Activated CD4-positive, alpha-beta T cell treated with anti-CD3 and anti-CD28 coated beads, Interleukin-2, amount 10 ng/mL, durations not matched to agents 7 days and 5 days (primary cell): ENCODE data around the gene CREBBP. TPM values are rescaled to one million over a fixed set of nuclear protein-coding genes. Genes with fewer than 3 reads are reported as not detected.

Source experiments
- CTCF ChIA-PET: fragments of 350-600 bp; sonication (Branson Sonifier 250); formaldehyde crosslinking; loops from one replicate; lab custom pipeline; 2021; ENCODE audit warnings: antibody characterized with exemption; lab: Charles Lee
- POLR2A ChIA-PET: fragments of 350-600 bp; sonication (Branson Sonifier 250); formaldehyde crosslinking; loops from one replicate; lab custom pipeline; 2021; ENCODE audit warnings: antibody characterized with exemption; lab: Charles Lee
- DNase-seq: peaks from one replicate; pipeline ENCODE4 v3.0.0-alpha.2; 2020
- H3K27ac Mint-ChIP-seq: one replicate; pipeline ENCODE4 v1.8.0; 2021; ENCODE audit warnings: mild to moderate bottlenecking, moderate library complexity, mixed read lengths
- H3K27me3 Mint-ChIP-seq: one replicate; pipeline ENCODE4 v1.8.0; 2021; ENCODE audit warnings: mixed read lengths
- H3K36me3 Mint-ChIP-seq: one replicate; pipeline ENCODE4 v1.8.0; 2021; ENCODE audit warnings: low read depth, mixed read lengths
- H3K4me1 Mint-ChIP-seq: one replicate; pipeline ENCODE4 v1.8.0; 2021; ENCODE audit warnings: mixed read lengths
- H3K4me3 Mint-ChIP-seq: one replicate; pipeline ENCODE4 v1.8.0; 2021; ENCODE audit warnings: mild to moderate bottlenecking, moderate library complexity, mixed read lengths
- H3K9me3 Mint-ChIP-seq: one replicate; pipeline ENCODE4 v1.8.0; 2021; ENCODE audit warnings: mixed read lengths
- total RNA-seq, 2 experiments: library from RNA; stranded (reverse); gene quantifications; one replicate each; pipeline ENCODE4 v1.2.3, GENCODE V29; 2021

Gene CREBBP
- total RNA-seq, 2 experiments from 2014 or later, result 69.0 to 69.2 TPM

- peak; percentile 59 for DNase-seq
- ChIA-PET CTCF (interaction anchor here (0.7 to 1.0 kb wide), 4 partner anchors 15 to 689 kb away, joined by 4 to 6 read pairs (median 4); no protein-coding TSS in a partner anchor), POLR2A (no interaction called here)
- peaks cover 59% of the 10 kb centered on the region for H3K4me1 Mint-ChIP-seq
- H3K27ac Mint-ChIP-seq, result peak overlapping the region; percentile 74
- no peaks in the 10 kb centered on the region for H3K27me3 Mint-ChIP-seq
- H3K36me3 Mint-ChIP-seq, result peaks cover 68% of the 10 kb centered on the region
- peak overlapping the region; percentile 52 for H3K4me3 Mint-ChIP-seq
- H3K9me3 Mint-ChIP-seq, result no peaks in the 10 kb centered on the region
Observed at GRCh38 chr16:3789375-3790099, 91.0 kb downstream of the CREBBP start.

DNA sequence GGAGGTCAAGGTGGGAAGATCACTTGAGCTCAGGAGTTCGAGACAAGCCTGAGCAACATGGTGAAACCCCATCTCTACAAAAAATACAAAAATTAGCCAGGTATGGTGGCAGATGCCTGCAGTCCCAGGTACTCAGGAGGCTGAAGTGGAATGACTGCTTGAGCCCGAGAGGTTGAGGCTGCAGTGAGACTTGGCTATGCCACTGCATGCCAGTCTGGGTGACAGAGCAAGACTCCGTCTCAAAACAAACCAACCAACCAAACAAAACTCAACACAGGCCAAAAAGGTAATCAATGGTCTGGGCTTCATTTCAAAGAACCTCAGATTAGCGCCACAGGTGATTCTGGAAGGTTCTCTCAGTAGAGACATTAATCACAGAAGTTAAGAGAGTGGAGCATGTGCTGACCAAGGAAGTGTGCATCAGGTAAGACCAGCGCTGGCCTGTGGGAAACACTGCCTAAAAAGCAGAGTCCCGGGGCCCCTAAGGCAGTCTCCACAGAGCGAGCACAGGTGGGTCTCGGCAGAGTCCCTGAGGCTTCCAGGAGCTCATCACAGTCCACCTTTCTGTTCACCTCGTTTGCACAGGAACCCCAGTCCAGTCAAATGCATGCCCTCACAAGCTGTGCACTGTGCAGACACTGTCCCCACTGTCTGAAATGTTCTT is 91.7 kb downstream of the CREBBP start:
- peak overlapping the region; percentile 74 for H3K27ac Mint-ChIP-seq
- peak overlapping the region; percentile 52 for H3K4me3 Mint-ChIP-seq
- ChIA-PET POLR2A (interaction anchor here (0.6 kb wide), 1 partner anchor 153 kb away, joined by 4 read pairs; no protein-coding TSS in a partner anchor), CTCF (interaction anchor here (1.0 kb wide), 1 partner anchor 14 kb away, joined by 4 read pairs; no protein-coding TSS in a partner anchor)
- no peaks in the 10 kb centered on the region for H3K9me3 Mint-ChIP-seq
- peaks cover 56% of the 10 kb centered on the region for H3K4me1 Mint-ChIP-seq
- DNase-seq, result no peak
- H3K27me3 Mint-ChIP-seq, result no peaks in the 10 kb centered on the region
- peaks cover 72% of the 10 kb centered on the region for H3K36me3 Mint-ChIP-seq

DNA sequence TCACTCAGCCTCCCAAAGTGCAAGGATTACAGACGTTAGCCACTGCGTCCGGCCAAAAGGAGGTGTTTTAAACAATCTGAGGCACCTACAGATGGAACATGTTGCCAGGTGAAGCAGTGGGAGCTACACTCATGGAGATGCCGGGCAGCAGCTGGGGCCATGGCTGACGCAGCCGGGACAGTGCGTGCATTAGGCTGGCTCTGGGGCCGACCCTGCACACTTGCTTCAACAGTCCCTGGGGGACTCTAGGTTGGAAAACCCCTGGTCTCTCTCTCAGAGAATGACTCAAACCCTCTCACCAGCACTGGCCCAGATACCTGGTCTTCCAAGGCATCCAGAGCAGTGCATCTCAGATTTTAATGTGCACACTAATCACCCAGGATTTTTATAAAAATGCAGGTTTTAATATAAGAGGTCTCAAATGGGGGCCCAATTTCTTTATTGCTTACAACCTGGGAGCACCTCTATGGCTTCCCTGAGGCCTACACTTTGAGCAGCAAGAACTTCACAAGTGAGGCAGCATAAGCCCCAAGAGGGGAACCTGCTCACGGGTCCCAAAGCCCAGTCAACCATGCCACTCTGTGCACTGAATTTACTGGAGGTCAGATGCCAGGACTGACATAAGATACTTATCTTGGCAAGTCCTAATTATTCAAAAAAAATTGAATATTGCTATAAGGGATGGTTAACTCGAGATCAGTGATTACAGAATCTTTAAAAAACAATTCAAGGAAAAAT is 92.4 kb downstream of the CREBBP start:
- Mint-ChIP-seq H3K4me1 (peaks cover 48% of the 10 kb centered on the region), H3K27me3 (no peaks in the 10 kb centered on the region), H3K9me3 (no peaks in the 10 kb centered on the region), H3K4me3 (no peak overlapping the region), H3K36me3 (peaks cover 66% of the 10 kb centered on the region), H3K27ac (no peak overlapping the region)
- CTCF ChIA-PET, result no interaction called here
- POLR2A ChIA-PET, result no interaction called here
- DNase-seq, result no peak

DNA sequence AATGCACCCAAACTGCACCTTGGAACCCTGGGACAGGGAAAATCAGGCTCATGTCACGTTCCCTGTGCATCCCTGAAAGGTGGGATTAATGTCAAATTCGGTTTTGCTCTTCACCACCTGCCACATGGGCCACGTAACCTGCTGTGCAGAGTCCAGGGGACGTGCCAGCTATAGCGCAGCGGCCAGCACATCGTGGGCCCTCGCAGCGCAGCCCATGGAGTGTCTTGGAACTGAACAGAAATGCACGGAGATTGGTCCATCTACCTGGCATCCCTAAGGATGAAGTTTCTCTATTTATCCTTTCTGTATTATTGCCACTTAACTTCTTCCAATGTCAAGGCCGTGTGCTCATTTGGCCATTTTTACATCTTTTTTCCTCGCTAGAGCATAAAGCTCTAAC is 95.1 kb downstream of the CREBBP start:
- CTCF ChIA-PET, result no interaction called here
- no peak overlapping the region for H3K4me3 Mint-ChIP-seq
- DNase-seq, result no peak
- no peaks in the 10 kb centered on the region for H3K9me3 Mint-ChIP-seq
- H3K36me3 Mint-ChIP-seq, result peaks cover 61% of the 10 kb centered on the region
- H3K4me1 Mint-ChIP-seq, result peaks cover 26% of the 10 kb centered on the region
- H3K27ac Mint-ChIP-seq, result no peak overlapping the region
- no peaks in the 10 kb centered on the region for H3K27me3 Mint-ChIP-seq
- POLR2A ChIA-PET, result no interaction called here

GRCh38 chr16:3783516-3783915 is 97.0 kb downstream of the CREBBP start:
- no peak for DNase-seq
- peaks cover 53% of the 10 kb centered on the region for H3K36me3 Mint-ChIP-seq
- H3K27me3 Mint-ChIP-seq, result no peaks in the 10 kb centered on the region
- H3K27ac Mint-ChIP-seq, result no peak overlapping the region
- no peaks in the 10 kb centered on the region for H3K9me3 Mint-ChIP-seq
- H3K4me1 Mint-ChIP-seq, result peaks cover 9% of the 10 kb centered on the region
- CTCF ChIA-PET, result no interaction called here
- POLR2A ChIA-PET, result no interaction called here
- H3K4me3 Mint-ChIP-seq, result no peak overlapping the region

GRCh38 chr16:3782566-3782965 is 97.9 kb downstream of the CREBBP start:
- H3K27me3 Mint-ChIP-seq, result no peaks in the 10 kb centered on the region
- no peaks in the 10 kb centered on the region for H3K9me3 Mint-ChIP-seq
- peaks cover 56% of the 10 kb centered on the region for H3K36me3 Mint-ChIP-seq
- H3K4me1 Mint-ChIP-seq, result peaks cover 3% of the 10 kb centered on the region
- DNase-seq, result no peak
- CTCF ChIA-PET, result interaction anchor here (1.0 kb wide), 1 partner anchor 12 kb away, joined by 3 read pairs; no protein-coding TSS in a partner anchor
- no peak overlapping the region for H3K27ac Mint-ChIP-seq
- POLR2A ChIA-PET, result no interaction called here
- H3K4me3 Mint-ChIP-seq, result no peak overlapping the region

DNA sequence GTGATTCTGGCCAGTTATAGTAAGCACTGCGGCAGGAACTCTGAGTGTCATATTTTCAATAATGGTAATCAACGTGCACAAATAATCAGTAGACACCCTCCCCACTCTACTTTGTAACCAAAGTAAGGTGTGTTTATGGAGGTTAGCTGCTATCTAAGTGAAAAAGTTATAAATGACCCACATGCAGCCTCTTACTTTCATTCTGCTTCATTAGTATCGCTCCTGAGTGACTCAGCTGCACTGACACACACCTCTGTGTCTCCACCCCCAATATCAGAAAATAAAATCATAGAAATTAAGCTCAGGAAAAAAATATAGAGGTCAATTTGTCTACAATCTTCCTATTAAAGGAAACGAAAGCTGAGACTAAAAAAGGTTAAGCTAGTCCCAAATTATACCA is 99.1 kb downstream of the CREBBP start:
- DNase-seq, result no peak
- POLR2A ChIA-PET, result interaction anchor here (0.6 kb wide), 1 partner anchor 42 kb away, joined by 4 read pairs; no protein-coding TSS in a partner anchor
- peaks cover 57% of the 10 kb centered on the region for H3K36me3 Mint-ChIP-seq
- H3K27ac Mint-ChIP-seq, result no peak overlapping the region
- no peaks in the 10 kb centered on the region for H3K27me3 Mint-ChIP-seq
- CTCF ChIA-PET, result no interaction called here
- no peaks in the 10 kb centered on the region for H3K9me3 Mint-ChIP-seq
- H3K4me1 Mint-ChIP-seq, result peaks cover 3% of the 10 kb centered on the region
- H3K4me3 Mint-ChIP-seq, result no peak overlapping the region

DNA sequence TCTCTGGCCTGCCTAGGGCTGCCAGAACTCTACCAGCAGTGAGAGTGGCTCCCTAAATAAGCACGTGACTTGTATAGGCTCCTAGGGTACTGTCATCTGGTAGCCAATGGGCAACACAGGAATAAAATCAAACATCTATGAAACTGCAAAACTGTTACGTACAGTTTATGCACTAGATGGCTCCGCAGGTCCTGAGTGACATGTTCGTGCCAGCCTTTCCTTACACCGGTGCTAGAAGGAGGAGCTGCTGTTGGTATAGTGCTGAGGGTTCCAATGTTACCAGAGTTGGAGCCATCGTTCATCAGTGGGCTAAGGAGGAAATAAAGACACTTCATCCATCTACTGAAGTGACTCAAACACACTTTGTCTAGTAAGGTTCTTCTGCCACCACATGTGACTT is 99.9 kb downstream of the CREBBP start:
- CTCF ChIA-PET, result interaction anchor here (0.9 to 1.2 kb wide), 2 partner anchors 11 to 260 kb away, joined by 4 to 5 read pairs; no protein-coding TSS in a partner anchor
- peak; percentile 57 for DNase-seq
- Mint-ChIP-seq H3K27ac (no peak overlapping the region), H3K4me1 (peaks cover 3% of the 10 kb centered on the region), H3K27me3 (no peaks in the 10 kb centered on the region), H3K36me3 (peaks cover 56% of the 10 kb centered on the region), H3K4me3 (no peak overlapping the region), H3K9me3 (no peaks in the 10 kb centered on the region)
- POLR2A ChIA-PET, result no interaction called here

- no peak overlapping the region for H3K27ac Mint-ChIP-seq
Observed at GRCh38 chr16:3776316-3776715, 104.2 kb downstream of the CREBBP start.

GRCh38 chr16:3774819-3775218 is 105.7 kb downstream of the CREBBP start:
- H3K9me3 Mint-ChIP-seq, result no peaks in the 10 kb centered on the region
- no peak overlapping the region for H3K27ac Mint-ChIP-seq
- H3K4me1 Mint-ChIP-seq, result no peaks in the 10 kb centered on the region
- no peak for DNase-seq
- ChIA-PET POLR2A (no interaction called here), CTCF (interaction anchor here (1.3 kb wide), 1 partner anchor 14 kb away, joined by 4 read pairs; no protein-coding TSS in a partner anchor)
- no peaks in the 10 kb centered on the region for H3K27me3 Mint-ChIP-seq
- H3K36me3 Mint-ChIP-seq, result peaks cover 64% of the 10 kb centered on the region
- no peak overlapping the region for H3K4me3 Mint-ChIP-seq

More at GRCh38 chr16:3776316-3776715, 104.2 kb downstream of the CREBBP start:
- no peak for DNase-seq
- ChIA-PET CTCF (no interaction called here), POLR2A (no interaction called here)
- H3K4me3 Mint-ChIP-seq, result no peak overlapping the region
- H3K4me1 Mint-ChIP-seq, result peaks cover 3% of the 10 kb centered on the region
- H3K36me3 Mint-ChIP-seq, result peaks cover 59% of the 10 kb centered on the region
- no peaks in the 10 kb centered on the region for H3K9me3 Mint-ChIP-seq
- H3K27me3 Mint-ChIP-seq, result no peaks in the 10 kb centered on the region

- ChIA-PET POLR2A (no interaction called here), CTCF (interaction anchor here (1.3 kb wide), 1 partner anchor 15 kb away, joined by 4 read pairs; no protein-coding TSS in a partner anchor)
- no peak for DNase-seq
- Mint-ChIP-seq H3K36me3 (peaks cover 62% of the 10 kb centered on the region), H3K27ac (no peak overlapping the region), H3K27me3 (no peaks in the 10 kb centered on the region), H3K4me1 (peaks cover 1% of the 10 kb centered on the region), H3K9me3 (no peaks in the 10 kb centered on the region), H3K4me3 (no peak overlapping the region)
Observed at GRCh38 chr16:3774156-3774767, 106.3 kb downstream of the CREBBP start.

DNA sequence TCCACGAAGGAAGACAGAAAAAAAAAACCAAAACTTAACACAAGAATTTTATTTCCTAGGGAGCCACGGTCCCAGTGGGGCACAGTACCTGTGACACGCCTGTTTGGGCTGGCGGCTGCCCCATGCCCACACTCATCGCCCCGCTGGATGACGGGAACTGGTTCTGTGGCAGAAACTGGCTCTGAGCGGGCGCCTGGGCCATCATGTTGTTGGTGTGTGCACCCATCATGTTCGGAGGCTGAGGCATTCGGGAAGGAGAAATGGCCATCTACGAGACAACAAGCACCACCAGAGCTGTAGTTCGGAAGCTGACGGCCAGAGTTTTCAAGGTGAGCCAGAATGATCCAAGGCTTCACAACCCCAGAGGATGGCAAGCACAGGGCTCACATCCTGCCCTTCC is 106.8 kb downstream of the CREBBP start:
- Mint-ChIP-seq H3K4me3 (no peak overlapping the region), H3K4me1 (peaks cover 3% of the 10 kb centered on the region), H3K27me3 (no peaks in the 10 kb centered on the region), H3K9me3 (no peaks in the 10 kb centered on the region), H3K36me3 (peaks cover 68% of the 10 kb centered on the region), H3K27ac (no peak overlapping the region)
- POLR2A ChIA-PET, result no interaction called here
- no peak for DNase-seq
- CTCF ChIA-PET, result no interaction called here
